Measurements from ENCODE around the gene HERPUD1. TPM values are rescaled to one million over a fixed set of nuclear protein-coding genes. Genes with fewer than 3 reads are reported as not detected.

The HERPUD1 gene
- total and polyA plus RNA-seq, 2 of the 13 experiments (the other 11 are each of a cell fraction or from before 2014, with no cell fraction given) = 96.2 to 323 TPM

- peak; percentile 46; the same call in 1 of the 2 replicates for TF ChIP-seq HINFP (CRISPR knock-in tag; IDR thresholded peaks at IDR 0.05; ENCODE audit: low read depth)
- peak; percentile 57; the same call in 1 of the 2 replicates for TF ChIP-seq ZNF605 (CRISPR knock-in tag; IDR thresholded peaks at IDR 0.05)
- TF ChIP-seq TBX2 (CRISPR knock-in tag; IDR thresholded peaks at IDR 0.05; ENCODE audit: borderline replicate concordance) = peak; percentile 93
- TF ChIP-seq DNMT1 (CRISPR knock-in tag; IDR thresholded peaks at IDR 0.05) = no peak
- TF ChIP-seq HIC2 (CRISPR knock-in tag; IDR thresholded peaks at IDR 0.05; ENCODE audit: low read depth) = peak; percentile 78
- TF ChIP-seq RCOR2 (CRISPR knock-in tag; IDR thresholded peaks at IDR 0.05) = peak; percentile 88
- TF ChIP-seq HES4 (CRISPR knock-in tag; IDR thresholded peaks at IDR 0.05; ENCODE audit: borderline replicate concordance) = no peak
- TF ChIP-seq YEATS2 (CRISPR knock-in tag; IDR thresholded peaks at IDR 0.05; ENCODE audit: borderline replicate concordance) = peak; percentile 61; the same call in 1 of the 2 replicates
- TF ChIP-seq ZBTB10 (CRISPR knock-in tag; IDR thresholded peaks at IDR 0.05; ENCODE audit: borderline replicate concordance) = peak; percentile 97
- peak; percentile 81; the same call in 1 of the 2 replicates for TF ChIP-seq ZNF724P (CRISPR knock-in tag; IDR thresholded peaks at IDR 0.05; ENCODE audit: borderline replicate concordance)
- no peak for TF ChIP-seq BATF2 (CRISPR knock-in tag; IDR thresholded peaks at IDR 0.05)
- TF ChIP-seq ZBTB49 (CRISPR knock-in tag; IDR thresholded peaks at IDR 0.05; ENCODE audit: borderline replicate concordance) = no peak
- TF ChIP-seq ZNF546 (CRISPR knock-in tag; conservative IDR thresholded peaks at IDR 0.05) = no peak
- TF ChIP-seq, protein P1, sequence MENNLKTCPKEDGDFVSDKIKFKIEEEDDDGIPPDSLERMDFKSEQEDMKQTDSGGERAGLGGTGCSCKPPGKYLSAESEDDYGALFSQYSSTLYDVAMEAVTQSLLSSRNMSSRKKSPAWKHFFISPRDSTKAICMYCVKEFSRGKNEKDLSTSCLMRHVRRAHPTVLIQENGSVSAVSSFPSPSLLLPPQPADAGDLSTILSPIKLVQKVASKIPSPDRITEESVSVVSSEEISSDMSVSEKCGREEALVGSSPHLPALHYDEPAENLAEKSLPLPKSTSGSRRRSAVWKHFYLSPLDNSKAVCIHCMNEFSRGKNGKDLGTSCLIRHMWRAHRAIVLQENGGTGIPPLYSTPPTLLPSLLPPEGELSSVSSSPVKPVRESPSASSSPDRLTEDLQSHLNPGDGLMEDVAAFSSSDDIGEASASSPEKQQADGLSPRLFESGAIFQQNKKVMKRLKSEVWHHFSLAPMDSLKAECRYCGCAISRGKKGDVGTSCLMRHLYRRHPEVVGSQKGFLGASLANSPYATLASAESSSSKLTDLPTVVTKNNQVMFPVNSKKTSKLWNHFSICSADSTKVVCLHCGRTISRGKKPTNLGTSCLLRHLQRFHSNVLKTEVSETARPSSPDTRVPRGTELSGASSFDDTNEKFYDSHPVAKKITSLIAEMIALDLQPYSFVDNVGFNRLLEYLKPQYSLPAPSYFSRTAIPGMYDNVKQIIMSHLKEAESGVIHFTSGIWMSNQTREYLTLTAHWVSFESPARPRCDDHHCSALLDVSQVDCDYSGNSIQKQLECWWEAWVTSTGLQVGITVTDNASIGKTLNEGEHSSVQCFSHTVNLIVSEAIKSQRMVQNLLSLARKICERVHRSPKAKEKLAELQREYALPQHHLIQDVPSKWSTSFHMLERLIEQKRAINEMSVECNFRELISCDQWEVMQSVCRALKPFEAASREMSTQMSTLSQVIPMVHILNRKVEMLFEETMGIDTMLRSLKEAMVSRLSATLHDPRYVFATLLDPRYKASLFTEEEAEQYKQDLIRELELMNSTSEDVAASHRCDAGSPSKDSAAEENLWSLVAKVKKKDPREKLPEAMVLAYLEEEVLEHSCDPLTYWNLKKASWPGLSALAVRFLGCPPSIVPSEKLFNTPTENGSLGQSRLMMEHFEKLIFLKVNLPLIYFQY (CRISPR knock-in tag; IDR thresholded peaks at IDR 0.05; ENCODE audit: borderline replicate concordance) = no peak
Measured at GRCh38 chr16:56919099-56919800, 12.7 kb upstream of the HERPUD1 start (continued).
